ENCODE data around the gene TMEM200A. TPM values are rescaled to one million over a fixed set of nuclear protein-coding genes. Genes with fewer than 3 reads are reported as not detected.

The TMEM200A gene
- total and polyA plus RNA-seq, 2 of the 8 experiments (the other 6 are each of a cell fraction or from before 2014, with no cell fraction given): 6.2 to 13.9 TPM

DNA sequence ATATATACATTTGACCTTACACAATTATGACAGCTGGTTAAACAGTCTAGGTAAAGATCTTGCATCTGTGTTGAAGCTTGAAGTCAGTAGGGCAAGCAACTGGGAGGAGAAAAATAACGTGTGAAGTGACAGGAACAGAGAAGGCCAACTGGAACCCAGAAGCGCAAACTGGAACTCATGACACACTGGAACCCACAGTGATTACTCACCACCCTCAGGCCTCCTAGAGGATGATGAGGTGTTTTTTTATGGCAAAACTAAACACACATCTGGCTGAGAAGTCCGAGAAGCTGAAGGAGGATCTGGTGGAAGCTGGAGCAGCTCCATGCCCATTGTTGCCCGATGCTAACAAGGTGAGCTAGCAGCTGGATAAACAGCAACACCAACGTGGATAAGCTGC, 108.1 kb downstream of the TMEM200A start (continued):
- TF ChIP-seq, protein P1, sequence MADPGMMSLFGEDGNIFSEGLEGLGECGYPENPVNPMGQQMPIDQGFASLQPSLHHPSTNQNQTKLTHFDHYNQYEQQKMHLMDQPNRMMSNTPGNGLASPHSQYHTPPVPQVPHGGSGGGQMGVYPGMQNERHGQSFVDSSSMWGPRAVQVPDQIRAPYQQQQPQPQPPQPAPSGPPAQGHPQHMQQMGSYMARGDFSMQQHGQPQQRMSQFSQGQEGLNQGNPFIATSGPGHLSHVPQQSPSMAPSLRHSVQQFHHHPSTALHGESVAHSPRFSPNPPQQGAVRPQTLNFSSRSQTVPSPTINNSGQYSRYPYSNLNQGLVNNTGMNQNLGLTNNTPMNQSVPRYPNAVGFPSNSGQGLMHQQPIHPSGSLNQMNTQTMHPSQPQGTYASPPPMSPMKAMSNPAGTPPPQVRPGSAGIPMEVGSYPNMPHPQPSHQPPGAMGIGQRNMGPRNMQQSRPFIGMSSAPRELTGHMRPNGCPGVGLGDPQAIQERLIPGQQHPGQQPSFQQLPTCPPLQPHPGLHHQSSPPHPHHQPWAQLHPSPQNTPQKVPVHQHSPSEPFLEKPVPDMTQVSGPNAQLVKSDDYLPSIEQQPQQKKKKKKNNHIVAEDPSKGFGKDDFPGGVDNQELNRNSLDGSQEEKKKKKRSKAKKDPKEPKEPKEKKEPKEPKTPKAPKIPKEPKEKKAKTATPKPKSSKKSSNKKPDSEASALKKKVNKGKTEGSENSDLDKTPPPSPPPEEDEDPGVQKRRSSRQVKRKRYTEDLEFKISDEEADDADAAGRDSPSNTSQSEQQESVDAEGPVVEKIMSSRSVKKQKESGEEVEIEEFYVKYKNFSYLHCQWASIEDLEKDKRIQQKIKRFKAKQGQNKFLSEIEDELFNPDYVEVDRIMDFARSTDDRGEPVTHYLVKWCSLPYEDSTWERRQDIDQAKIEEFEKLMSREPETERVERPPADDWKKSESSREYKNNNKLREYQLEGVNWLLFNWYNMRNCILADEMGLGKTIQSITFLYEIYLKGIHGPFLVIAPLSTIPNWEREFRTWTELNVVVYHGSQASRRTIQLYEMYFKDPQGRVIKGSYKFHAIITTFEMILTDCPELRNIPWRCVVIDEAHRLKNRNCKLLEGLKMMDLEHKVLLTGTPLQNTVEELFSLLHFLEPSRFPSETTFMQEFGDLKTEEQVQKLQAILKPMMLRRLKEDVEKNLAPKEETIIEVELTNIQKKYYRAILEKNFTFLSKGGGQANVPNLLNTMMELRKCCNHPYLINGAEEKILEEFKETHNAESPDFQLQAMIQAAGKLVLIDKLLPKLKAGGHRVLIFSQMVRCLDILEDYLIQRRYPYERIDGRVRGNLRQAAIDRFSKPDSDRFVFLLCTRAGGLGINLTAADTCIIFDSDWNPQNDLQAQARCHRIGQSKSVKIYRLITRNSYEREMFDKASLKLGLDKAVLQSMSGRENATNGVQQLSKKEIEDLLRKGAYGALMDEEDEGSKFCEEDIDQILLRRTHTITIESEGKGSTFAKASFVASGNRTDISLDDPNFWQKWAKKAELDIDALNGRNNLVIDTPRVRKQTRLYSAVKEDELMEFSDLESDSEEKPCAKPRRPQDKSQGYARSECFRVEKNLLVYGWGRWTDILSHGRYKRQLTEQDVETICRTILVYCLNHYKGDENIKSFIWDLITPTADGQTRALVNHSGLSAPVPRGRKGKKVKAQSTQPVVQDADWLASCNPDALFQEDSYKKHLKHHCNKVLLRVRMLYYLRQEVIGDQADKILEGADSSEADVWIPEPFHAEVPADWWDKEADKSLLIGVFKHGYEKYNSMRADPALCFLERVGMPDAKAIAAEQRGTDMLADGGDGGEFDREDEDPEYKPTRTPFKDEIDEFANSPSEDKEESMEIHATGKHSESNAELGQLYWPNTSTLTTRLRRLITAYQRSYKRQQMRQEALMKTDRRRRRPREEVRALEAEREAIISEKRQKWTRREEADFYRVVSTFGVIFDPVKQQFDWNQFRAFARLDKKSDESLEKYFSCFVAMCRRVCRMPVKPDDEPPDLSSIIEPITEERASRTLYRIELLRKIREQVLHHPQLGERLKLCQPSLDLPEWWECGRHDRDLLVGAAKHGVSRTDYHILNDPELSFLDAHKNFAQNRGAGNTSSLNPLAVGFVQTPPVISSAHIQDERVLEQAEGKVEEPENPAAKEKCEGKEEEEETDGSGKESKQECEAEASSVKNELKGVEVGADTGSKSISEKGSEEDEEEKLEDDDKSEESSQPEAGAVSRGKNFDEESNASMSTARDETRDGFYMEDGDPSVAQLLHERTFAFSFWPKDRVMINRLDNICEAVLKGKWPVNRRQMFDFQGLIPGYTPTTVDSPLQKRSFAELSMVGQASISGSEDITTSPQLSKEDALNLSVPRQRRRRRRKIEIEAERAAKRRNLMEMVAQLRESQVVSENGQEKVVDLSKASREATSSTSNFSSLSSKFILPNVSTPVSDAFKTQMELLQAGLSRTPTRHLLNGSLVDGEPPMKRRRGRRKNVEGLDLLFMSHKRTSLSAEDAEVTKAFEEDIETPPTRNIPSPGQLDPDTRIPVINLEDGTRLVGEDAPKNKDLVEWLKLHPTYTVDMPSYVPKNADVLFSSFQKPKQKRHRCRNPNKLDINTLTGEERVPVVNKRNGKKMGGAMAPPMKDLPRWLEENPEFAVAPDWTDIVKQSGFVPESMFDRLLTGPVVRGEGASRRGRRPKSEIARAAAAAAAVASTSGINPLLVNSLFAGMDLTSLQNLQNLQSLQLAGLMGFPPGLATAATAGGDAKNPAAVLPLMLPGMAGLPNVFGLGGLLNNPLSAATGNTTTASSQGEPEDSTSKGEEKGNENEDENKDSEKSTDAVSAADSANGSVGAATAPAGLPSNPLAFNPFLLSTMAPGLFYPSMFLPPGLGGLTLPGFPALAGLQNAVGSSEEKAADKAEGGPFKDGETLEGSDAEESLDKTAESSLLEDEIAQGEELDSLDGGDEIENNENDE (IDR thresholded peaks at IDR 0.05; ENCODE audit: insufficient replicate concordance, low read length): no peak
- TF ChIP-seq EZH2 (IDR thresholded peaks at IDR 0.05; ENCODE audit: low read depth, low read length, severe bottlenecking) (no peak), BCL11A (IDR thresholded peaks at IDR 0.05; ENCODE audit: low read depth in 2 of 2, low read length in 2 of 2) (no peak), KDM1A (IDR thresholded peaks at IDR 0.05; ENCODE audit: borderline replicate concordance, low read length) (no peak), MAFK (IDR thresholded peaks at IDR 0.05; ENCODE audit: low read depth, low read length) (no peak), ASH2L (IDR thresholded peaks at IDR 0.05; ENCODE audit: low read length) (no peak), YY1 (IDR thresholded peaks at IDR 0.05; ENCODE audit: low read depth, low read length) (no peak)
- TF ChIP-seq, protein P2, sequence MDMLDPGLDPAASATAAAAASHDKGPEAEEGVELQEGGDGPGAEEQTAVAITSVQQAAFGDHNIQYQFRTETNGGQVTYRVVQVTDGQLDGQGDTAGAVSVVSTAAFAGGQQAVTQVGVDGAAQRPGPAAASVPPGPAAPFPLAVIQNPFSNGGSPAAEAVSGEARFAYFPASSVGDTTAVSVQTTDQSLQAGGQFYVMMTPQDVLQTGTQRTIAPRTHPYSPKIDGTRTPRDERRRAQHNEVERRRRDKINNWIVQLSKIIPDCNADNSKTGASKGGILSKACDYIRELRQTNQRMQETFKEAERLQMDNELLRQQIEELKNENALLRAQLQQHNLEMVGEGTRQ (IDR thresholded peaks at IDR 0.05; ENCODE audit: low read length): no peak
